Measurements from ENCODE around the gene PSPN.

DNA sequence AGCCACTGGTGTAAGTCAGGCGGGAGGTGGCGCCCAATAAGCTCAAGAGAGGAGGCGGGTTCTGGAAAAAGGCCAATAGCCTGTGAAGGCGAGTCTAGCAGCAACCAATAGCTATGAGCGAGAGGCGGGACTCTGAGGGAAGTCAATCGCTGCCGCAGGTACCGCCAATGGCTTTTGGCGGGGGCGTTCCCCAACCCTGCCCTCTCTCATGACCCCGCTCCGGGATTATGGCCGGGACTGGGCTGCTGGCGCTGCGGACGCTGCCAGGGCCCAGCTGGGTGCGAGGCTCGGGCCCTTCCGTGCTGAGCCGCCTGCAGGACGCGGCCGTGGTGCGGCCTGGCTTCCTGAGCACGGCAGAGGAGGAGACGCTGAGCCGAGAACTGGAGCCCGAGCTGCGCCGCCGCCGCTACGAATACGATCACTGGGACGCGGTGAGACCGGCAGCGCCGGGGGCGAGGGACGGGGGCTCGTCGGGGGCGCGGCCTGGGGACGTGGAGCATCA lies 3.1 kb downstream of the PSPN start, which contains the start of gene ALKBH7:
- TF ChIP-seq, protein P1, sequence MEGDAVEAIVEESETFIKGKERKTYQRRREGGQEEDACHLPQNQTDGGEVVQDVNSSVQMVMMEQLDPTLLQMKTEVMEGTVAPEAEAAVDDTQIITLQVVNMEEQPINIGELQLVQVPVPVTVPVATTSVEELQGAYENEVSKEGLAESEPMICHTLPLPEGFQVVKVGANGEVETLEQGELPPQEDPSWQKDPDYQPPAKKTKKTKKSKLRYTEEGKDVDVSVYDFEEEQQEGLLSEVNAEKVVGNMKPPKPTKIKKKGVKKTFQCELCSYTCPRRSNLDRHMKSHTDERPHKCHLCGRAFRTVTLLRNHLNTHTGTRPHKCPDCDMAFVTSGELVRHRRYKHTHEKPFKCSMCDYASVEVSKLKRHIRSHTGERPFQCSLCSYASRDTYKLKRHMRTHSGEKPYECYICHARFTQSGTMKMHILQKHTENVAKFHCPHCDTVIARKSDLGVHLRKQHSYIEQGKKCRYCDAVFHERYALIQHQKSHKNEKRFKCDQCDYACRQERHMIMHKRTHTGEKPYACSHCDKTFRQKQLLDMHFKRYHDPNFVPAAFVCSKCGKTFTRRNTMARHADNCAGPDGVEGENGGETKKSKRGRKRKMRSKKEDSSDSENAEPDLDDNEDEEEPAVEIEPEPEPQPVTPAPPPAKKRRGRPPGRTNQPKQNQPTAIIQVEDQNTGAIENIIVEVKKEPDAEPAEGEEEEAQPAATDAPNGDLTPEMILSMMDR (IDR thresholded peaks at IDR 0.05 in 2 of 3, conservative IDR thresholded peaks at IDR 0.05 in 1 of 3; ENCODE audit: insufficient read depth in 2 of 3, low read depth in 1 of 3, low read length in 3 of 3) = no peak
- TF ChIP-seq OTX1 (CRISPR knock-in tag; IDR thresholded peaks at IDR 0.05) (0 out of 2 replicates have a peak, but pooled peaks have one; percentile 14), POLR2A (conservative IDR thresholded peaks at IDR 0.05) (peak; percentile 84), HDAC2 (IDR thresholded peaks at IDR 0.05) (no peak), CHD4 (IDR thresholded peaks at IDR 0.05; ENCODE audit: insufficient read depth, insufficient replicate concordance, low read depth, low read length, poor library complexity, severe bottlenecking) (no peak), ZNF224 (CRISPR knock-in tag; IDR thresholded peaks at IDR 0.05) (no peak), MAZ (CRISPR knock-in tag; conservative IDR thresholded peaks at IDR 0.05 in 1 of 2, IDR thresholded peaks at IDR 0.05 in 1 of 2) (peak in 1 of 2 experiments; percentile 75; a peak in 3 of 4 replicates), SP1 (CRISPR knock-in tag; IDR thresholded peaks at IDR 0.05) (peak; percentile 98), ZBTB1 (CRISPR knock-in tag; IDR thresholded peaks at IDR 0.05; ENCODE audit: borderline replicate concordance, low read depth) (no peak), SMAD4 (CRISPR knock-in tag; conservative IDR thresholded peaks at IDR 0.05) (no peak), ZNF668 (CRISPR knock-in tag; IDR thresholded peaks at IDR 0.05) (no peak), CC2D1A (IDR thresholded peaks at IDR 0.05) (no peak)
- TF ChIP-seq, protein P2, sequence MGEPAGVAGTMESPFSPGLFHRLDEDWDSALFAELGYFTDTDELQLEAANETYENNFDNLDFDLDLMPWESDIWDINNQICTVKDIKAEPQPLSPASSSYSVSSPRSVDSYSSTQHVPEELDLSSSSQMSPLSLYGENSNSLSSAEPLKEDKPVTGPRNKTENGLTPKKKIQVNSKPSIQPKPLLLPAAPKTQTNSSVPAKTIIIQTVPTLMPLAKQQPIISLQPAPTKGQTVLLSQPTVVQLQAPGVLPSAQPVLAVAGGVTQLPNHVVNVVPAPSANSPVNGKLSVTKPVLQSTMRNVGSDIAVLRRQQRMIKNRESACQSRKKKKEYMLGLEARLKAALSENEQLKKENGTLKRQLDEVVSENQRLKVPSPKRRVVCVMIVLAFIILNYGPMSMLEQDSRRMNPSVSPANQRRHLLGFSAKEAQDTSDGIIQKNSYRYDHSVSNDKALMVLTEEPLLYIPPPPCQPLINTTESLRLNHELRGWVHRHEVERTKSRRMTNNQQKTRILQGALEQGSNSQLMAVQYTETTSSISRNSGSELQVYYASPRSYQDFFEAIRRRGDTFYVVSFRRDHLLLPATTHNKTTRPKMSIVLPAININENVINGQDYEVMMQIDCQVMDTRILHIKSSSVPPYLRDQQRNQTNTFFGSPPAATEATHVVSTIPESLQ (CRISPR knock-in tag; IDR thresholded peaks at IDR 0.05) = no peak; the same call in 1 of the 2 replicates
